ENCODE results near the gene SLC6A7.

SLC6A7 gene

DNA sequence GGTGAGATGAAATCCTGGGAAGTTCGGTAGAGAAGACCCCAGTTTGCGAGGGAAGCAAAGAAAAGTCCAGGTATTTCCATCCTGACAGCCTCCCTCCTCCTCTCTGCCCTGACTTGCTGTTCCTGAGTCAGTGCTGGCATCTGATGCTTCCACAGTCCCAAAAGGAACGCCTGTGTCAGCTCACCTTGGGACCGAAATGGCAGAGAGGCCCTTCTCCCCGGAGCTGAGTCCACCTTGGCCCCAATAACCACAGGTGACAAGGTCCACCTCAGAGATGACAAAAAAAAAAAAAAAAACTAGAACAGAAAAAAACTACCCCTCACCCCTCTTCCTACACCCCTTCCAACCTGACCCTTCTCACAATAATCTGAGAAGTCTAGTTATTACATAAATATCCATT is 31.6 kb downstream of the SLC6A7 start:
- no peaks in the 10 kb centered on the region for H3K27me3 ChIP-seq (ENCODE audit: insufficient read depth, low read length)
- no peak overlapping the region for H3K27ac ChIP-seq (ENCODE audit: low read depth, low read length)
- no peak overlapping the region for H4K8ac ChIP-seq (ENCODE audit: low read depth, low read length)
- no peak overlapping the region for H2AK5ac ChIP-seq (ENCODE audit: low read length)
- H2BK120ac ChIP-seq (ENCODE audit: insufficient read depth, low read length, poor library complexity): no peak overlapping the region
- H3K18ac ChIP-seq (ENCODE audit: low read length): no peak overlapping the region
- no peak overlapping the region for H3K23ac ChIP-seq (ENCODE audit: low read length)
- H3K79me2 ChIP-seq (ENCODE audit: control insufficient read depth, insufficient read depth, low read length, poor library complexity): no peaks in the 10 kb centered on the region
- no peaks in the 10 kb centered on the region for H3K36me3 ChIP-seq (ENCODE audit: control insufficient read depth in 1 of 2, insufficient read depth in 2 of 2, low read length in 2 of 2)
- H3K4me2 ChIP-seq (ENCODE audit: low read length): no peak overlapping the region
- H3K79me1 ChIP-seq (ENCODE audit: low read length): no peaks in the 10 kb centered on the region
- H3K4me1 ChIP-seq (ENCODE audit: control insufficient read depth in 1 of 2, insufficient read depth in 2 of 2, low read length in 2 of 2): peaks cover 3 to 4% of the 10 kb centered on the region in 2 experiments
- WGBS (ENCODE audit: extremely low coverage, insufficient coverage, insufficient read length): no CpG with 5 or more reads among the region's 5 CpGs
- H2AFZ ChIP-seq (ENCODE audit: insufficient read depth, low read length, poor library complexity): no peak overlapping the region
- H4K12ac ChIP-seq (ENCODE audit: low read depth, low read length): no peak overlapping the region
- no peaks in the 10 kb centered on the region for H3K9me3 ChIP-seq (ENCODE audit: insufficient read depth, low read depth, low read length)
- H2BK12ac ChIP-seq (ENCODE audit: low read length): no peak overlapping the region
- H3K9ac ChIP-seq (ENCODE audit: low read length): no peak overlapping the region
- no peak for DNase-seq
- no peak overlapping the region for H4K91ac ChIP-seq (ENCODE audit: low read depth, low read length)
- no peak overlapping the region for H3K4me3 ChIP-seq (ENCODE audit: low read depth, low read length)
- H2BK5ac ChIP-seq (ENCODE audit: low read depth, low read length, poor library complexity): no peak overlapping the region
- no peak overlapping the region for H3K14ac ChIP-seq (ENCODE audit: low read length)
- H3K4ac ChIP-seq (ENCODE audit: low read depth, low read length): no peak overlapping the region

GRCh38 chr5:150222906-150223305 is 33.0 kb downstream of the SLC6A7 start:
- H2BK120ac ChIP-seq (ENCODE audit: insufficient read depth, low read length, poor library complexity): no peak overlapping the region

GRCh38 chr5:150223474-150223873 is 33.6 kb downstream of the SLC6A7 start:
- H3K23ac ChIP-seq (ENCODE audit: low read length): no peak overlapping the region
- H3K4ac ChIP-seq (ENCODE audit: low read depth, low read length): no peak overlapping the region
- H3K36me3 ChIP-seq (ENCODE audit: control insufficient read depth in 1 of 2, insufficient read depth in 2 of 2, low read length in 2 of 2): no peaks in the 10 kb centered on the region
- H2BK120ac ChIP-seq (ENCODE audit: insufficient read depth, low read length, poor library complexity): no peak overlapping the region
- H2BK5ac ChIP-seq (ENCODE audit: low read depth, low read length, poor library complexity): no peak overlapping the region
- H2AK5ac ChIP-seq (ENCODE audit: low read length): no peak overlapping the region
- no peaks in the 10 kb centered on the region for H3K27me3 ChIP-seq (ENCODE audit: insufficient read depth, low read length)
- no peak overlapping the region for H3K14ac ChIP-seq (ENCODE audit: low read length)
- no peaks in the 10 kb centered on the region for H3K9me3 ChIP-seq (ENCODE audit: insufficient read depth, low read depth, low read length)
- no peak for DNase-seq
- H2BK12ac ChIP-seq (ENCODE audit: low read length): no peak overlapping the region
- H2AFZ ChIP-seq (ENCODE audit: insufficient read depth, low read length, poor library complexity): no peak overlapping the region
- H3K79me2 ChIP-seq (ENCODE audit: control insufficient read depth, insufficient read depth, low read length, poor library complexity): no peaks in the 10 kb centered on the region
- H3K18ac ChIP-seq (ENCODE audit: low read length): no peak overlapping the region
- H3K27ac ChIP-seq (ENCODE audit: low read depth, low read length): no peak overlapping the region
- H3K4me2 ChIP-seq (ENCODE audit: low read length): no peak overlapping the region
- H4K91ac ChIP-seq (ENCODE audit: low read depth, low read length): no peak overlapping the region
- H3K79me1 ChIP-seq (ENCODE audit: low read length): no peaks in the 10 kb centered on the region
- peaks cover 3 to 4% of the 10 kb centered on the region in 2 experiments for H3K4me1 ChIP-seq (ENCODE audit: control insufficient read depth in 1 of 2, insufficient read depth in 2 of 2, low read length in 2 of 2)
- no peak overlapping the region for H3K9ac ChIP-seq (ENCODE audit: low read length)
- H4K12ac ChIP-seq (ENCODE audit: low read depth, low read length): no peak overlapping the region
- no CpG with 5 or more reads among the region's 7 CpGs for WGBS (ENCODE audit: extremely low coverage, insufficient coverage, insufficient read length)
- no peak overlapping the region for H4K8ac ChIP-seq (ENCODE audit: low read depth, low read length)
- no peak overlapping the region for H3K4me3 ChIP-seq (ENCODE audit: low read depth, low read length)

More at GRCh38 chr5:150222906-150223305, 33.0 kb downstream of the SLC6A7 start:
- Histone ChIP-seq H3K27ac (ENCODE audit: low read depth, low read length) (no peak overlapping the region), H3K23ac (ENCODE audit: low read length) (no peak overlapping the region), H3K9me3 (ENCODE audit: insufficient read depth, low read depth, low read length) (no peaks in the 10 kb centered on the region), H3K79me2 (ENCODE audit: control insufficient read depth, insufficient read depth, low read length, poor library complexity) (no peaks in the 10 kb centered on the region), H3K14ac (ENCODE audit: low read length) (no peak overlapping the region), H3K79me1 (ENCODE audit: low read length) (no peaks in the 10 kb centered on the region), H3K4ac (ENCODE audit: low read depth, low read length) (no peak overlapping the region), H3K36me3 (ENCODE audit: control insufficient read depth in 1 of 2, insufficient read depth in 2 of 2, low read length in 2 of 2) (no peaks in the 10 kb centered on the region), H2AFZ (ENCODE audit: insufficient read depth, low read length, poor library complexity) (no peak overlapping the region), H4K8ac (ENCODE audit: low read depth, low read length) (no peak overlapping the region), H4K91ac (ENCODE audit: low read depth, low read length) (no peak overlapping the region), H3K27me3 (ENCODE audit: insufficient read depth, low read length) (no peaks in the 10 kb centered on the region), H3K4me3 (ENCODE audit: low read depth, low read length) (no peak overlapping the region), H2BK5ac (ENCODE audit: low read depth, low read length, poor library complexity) (no peak overlapping the region), H3K18ac (ENCODE audit: low read length) (no peak overlapping the region), H3K9ac (ENCODE audit: low read length) (no peak overlapping the region), H2BK12ac (ENCODE audit: low read length) (no peak overlapping the region), H4K12ac (ENCODE audit: low read depth, low read length) (no peak overlapping the region), H3K4me1 (ENCODE audit: control insufficient read depth in 1 of 2, insufficient read depth in 2 of 2, low read length in 2 of 2) (peaks cover 3 to 4% of the 10 kb centered on the region in 2 experiments), H3K4me2 (ENCODE audit: low read length) (no peak overlapping the region), H2AK5ac (ENCODE audit: low read length) (no peak overlapping the region)
- no peak for DNase-seq
- WGBS (ENCODE audit: extremely low coverage, insufficient coverage, insufficient read length): no CpG with 5 or more reads among the region's 21 CpGs

GRCh38 chr5:150224483-150225027 is 34.7 kb downstream of the SLC6A7 start:
- Histone ChIP-seq H3K27ac (ENCODE audit: low read depth, low read length) (no peak overlapping the region), H3K14ac (ENCODE audit: low read length) (no peak overlapping the region), H2BK5ac (ENCODE audit: low read depth, low read length, poor library complexity) (no peak overlapping the region), H3K79me2 (ENCODE audit: control insufficient read depth, insufficient read depth, low read length, poor library complexity) (no peaks in the 10 kb centered on the region), H2AFZ (ENCODE audit: insufficient read depth, low read length, poor library complexity) (no peak overlapping the region), H3K4ac (ENCODE audit: low read depth, low read length) (no peak overlapping the region), H2BK120ac (ENCODE audit: insufficient read depth, low read length, poor library complexity) (no peak overlapping the region), H3K9me3 (ENCODE audit: insufficient read depth, low read depth, low read length) (no peaks in the 10 kb centered on the region), H3K79me1 (ENCODE audit: low read length) (no peaks in the 10 kb centered on the region), H3K23ac (ENCODE audit: low read length) (no peak overlapping the region), H4K91ac (ENCODE audit: low read depth, low read length) (no peak overlapping the region), H3K18ac (ENCODE audit: low read length) (no peak overlapping the region), H3K4me2 (ENCODE audit: low read length) (no peak overlapping the region), H2BK12ac (ENCODE audit: low read length) (no peak overlapping the region), H4K12ac (ENCODE audit: low read depth, low read length) (no peak overlapping the region), H2AK5ac (ENCODE audit: low read length) (no peak overlapping the region), H3K9ac (ENCODE audit: low read length) (no peak overlapping the region), H3K36me3 (ENCODE audit: control insufficient read depth in 1 of 2, insufficient read depth in 2 of 2, low read length in 2 of 2) (no peaks in the 10 kb centered on the region), H3K27me3 (ENCODE audit: insufficient read depth, low read length) (no peaks in the 10 kb centered on the region), H3K4me3 (ENCODE audit: low read depth, low read length) (no peak overlapping the region), H4K8ac (ENCODE audit: low read depth, low read length) (no peak overlapping the region), H3K4me1 (ENCODE audit: control insufficient read depth in 1 of 2, insufficient read depth in 2 of 2, low read length in 2 of 2) (peaks cover 3 to 4% of the 10 kb centered on the region in 2 experiments)
- DNase-seq: no peak
- WGBS (ENCODE audit: extremely low coverage, insufficient coverage, insufficient read length): no CpG with 5 or more reads among the region's 8 CpGs

All from trophoblast cell (in vitro differentiated cells and primary cell).